AG09319 (cell line): ENCODE data around the gene ASB4.
"Not testable (repeated sequence)": the region's sequence is repeated elsewhere in the genome, so short reads cannot be mapped to it uniquely, and the experiment has no call there.

Source experiments
- DNase-seq: peaks from one replicate; pipeline ENCODE4 v3.0.0-alpha.2; 2010; ENCODE audit warnings: low read depth; ENCODE audit errors: extremely low read depth
- CTCF ChIP-seq: IDR thresholded peaks from 2 replicates; pipeline ENCODE4 v1.5.1; 2011; ENCODE audit warnings: low read depth, mild to moderate bottlenecking, inconsistent platforms, low read length, moderate library complexity

Gene ASB4

GRCh38 chr7:95546647-95547046 lies 60.9 kb downstream of the ASB4 start:
- DNase-seq, result no peak
- no peak for TF ChIP-seq CTCF

- TF ChIP-seq CTCF, result no peak
- no peak for DNase-seq
Measured at GRCh38 chr7:95547361-95548348, 61.9 kb downstream of the ASB4 start.

GRCh38 chr7:95549818-95550529 lies 64.2 kb downstream of the ASB4 start:
- TF ChIP-seq CTCF, result no peak
- DNase-seq, result peak; percentile 8

GRCh38 chr7:95550546-95550945 lies 64.8 kb downstream of the ASB4 start:
- DNase-seq, result no peak
- no peak for TF ChIP-seq CTCF

GRCh38 chr7:95552010-95552926 lies 66.5 kb downstream of the ASB4 start:
- not testable (repeated sequence) for DNase-seq

- DNase-seq, result no peak
- TF ChIP-seq CTCF, result no peak
Measured at GRCh38 chr7:95553939-95554338, 68.2 kb downstream of the ASB4 start.

GRCh38 chr7:95556777-95557176 lies 71.0 kb downstream of the ASB4 start:
- TF ChIP-seq CTCF, result no peak
- no peak for DNase-seq
